ENCODE data around the gene NHS.
"Not testable (repeated sequence)": the region's sequence is repeated elsewhere in the genome, so short reads cannot be mapped to it uniquely, and the experiment has no call there.

NHS gene

DNA sequence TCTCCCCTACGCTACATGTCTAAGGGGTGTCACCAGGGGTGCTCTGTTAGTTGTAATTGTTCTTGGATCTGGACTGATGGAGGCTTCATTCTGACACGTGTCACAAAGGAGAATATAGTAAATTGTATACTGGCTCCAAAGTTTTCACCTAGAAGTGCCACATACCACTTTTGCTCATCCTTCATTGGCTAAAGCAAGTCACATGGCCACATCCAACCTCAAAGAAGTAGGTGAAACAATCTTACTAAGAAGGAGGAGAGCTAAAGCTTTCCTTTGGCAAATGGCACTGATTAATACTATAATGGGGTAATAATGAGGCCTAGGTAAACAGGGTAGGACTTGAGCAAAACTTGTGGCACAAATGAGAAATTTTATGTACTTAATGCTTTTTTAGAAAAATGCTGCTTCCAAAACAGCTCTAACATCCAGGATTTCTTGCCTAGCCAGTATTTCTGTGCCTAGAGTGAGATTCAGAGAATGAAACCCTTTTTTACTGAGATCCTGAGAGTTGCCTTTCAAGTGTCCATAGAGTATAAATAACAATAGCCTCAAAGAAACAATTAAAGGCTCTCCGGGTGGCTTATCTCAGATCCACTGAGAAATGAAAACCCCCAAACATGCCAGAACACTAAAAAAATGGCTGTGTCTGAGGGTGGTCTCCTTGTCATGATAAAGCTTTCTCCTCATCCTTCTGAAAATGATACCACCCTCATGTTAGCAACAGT is 34.7 kb downstream of the NHS start:
- DNase-seq = no peak

DNA sequence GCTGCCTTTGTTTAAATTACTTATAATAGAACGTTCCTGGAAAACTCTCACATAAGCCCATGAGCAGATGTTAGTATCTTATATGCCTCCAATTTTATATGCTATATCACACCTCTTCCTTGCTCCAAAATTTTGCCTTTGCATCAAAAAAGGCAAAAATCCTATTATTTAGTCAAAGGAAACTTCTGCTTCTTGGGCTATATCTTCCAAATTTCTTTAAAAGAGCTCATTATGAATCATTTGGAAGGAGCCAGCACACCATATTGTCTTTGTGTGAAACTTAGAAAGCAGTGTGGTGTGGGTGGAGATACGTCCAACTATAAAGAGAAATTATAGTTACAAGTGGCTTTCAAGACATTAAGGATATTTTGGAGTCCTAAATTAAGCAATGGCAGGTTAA is 35.7 kb downstream of the NHS start:
- no peak for DNase-seq

DNA sequence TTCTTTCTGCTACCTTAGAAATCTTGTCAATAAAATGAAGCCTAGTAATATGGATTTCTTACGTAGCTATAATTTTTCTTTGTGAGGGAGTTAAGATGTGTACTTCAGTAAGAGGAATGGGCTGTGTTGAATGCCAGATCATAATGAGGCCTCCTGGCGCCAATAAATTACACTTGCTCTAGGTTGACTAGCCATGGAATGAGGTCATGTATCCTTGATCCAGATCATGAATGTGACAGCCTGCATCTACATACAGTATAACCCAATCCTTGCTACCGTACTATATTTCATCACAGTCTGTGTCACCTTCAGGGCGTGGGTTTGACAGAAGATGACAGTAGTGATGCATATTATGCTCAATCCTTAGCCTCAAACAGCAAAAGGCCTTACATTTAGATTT is 36.2 kb downstream of the NHS start:
- DNase-seq = no peak

DNA sequence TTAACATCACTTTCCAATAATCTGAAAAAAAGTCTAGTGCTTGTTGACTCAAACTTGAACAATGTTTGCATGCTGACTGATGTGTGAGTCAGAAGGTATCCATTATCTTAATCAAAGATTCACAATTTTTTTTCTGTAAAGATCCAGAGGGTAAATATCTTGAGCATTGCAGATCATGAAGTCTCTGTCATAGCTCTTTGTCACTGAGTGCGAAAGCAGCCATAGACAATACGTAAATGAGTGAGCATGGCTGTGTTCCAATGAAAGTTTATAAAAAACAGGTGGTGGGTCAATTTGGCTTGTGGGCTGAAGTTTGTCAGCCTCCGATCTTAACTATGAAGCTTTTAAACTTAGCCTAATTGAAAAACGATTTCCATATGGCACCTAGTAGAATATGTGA is 37.7 kb downstream of the NHS start:
- DNase-seq = peak; percentile 5 to 23

DNA sequence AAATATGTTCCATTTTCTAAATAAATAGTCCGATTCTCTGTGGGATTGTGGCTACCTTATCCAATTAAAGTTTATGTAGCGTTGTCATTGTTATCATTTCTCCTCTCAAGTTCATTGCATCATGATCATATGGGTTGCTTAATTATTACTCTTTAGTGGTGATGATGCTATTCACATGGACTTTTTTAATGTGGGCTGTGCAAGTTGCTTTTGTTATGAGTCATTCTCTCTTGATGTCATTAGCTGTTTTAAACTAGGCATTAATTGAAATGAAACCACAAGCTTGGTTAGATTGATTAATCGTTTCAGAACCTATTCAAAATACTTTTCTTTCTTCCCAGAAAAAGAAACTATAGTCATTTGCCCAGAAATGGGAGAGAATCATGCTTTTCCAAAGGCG is 38.2 kb downstream of the NHS start:
- DNase-seq = peak in 1 of 2 experiments; percentile 19

DNA sequence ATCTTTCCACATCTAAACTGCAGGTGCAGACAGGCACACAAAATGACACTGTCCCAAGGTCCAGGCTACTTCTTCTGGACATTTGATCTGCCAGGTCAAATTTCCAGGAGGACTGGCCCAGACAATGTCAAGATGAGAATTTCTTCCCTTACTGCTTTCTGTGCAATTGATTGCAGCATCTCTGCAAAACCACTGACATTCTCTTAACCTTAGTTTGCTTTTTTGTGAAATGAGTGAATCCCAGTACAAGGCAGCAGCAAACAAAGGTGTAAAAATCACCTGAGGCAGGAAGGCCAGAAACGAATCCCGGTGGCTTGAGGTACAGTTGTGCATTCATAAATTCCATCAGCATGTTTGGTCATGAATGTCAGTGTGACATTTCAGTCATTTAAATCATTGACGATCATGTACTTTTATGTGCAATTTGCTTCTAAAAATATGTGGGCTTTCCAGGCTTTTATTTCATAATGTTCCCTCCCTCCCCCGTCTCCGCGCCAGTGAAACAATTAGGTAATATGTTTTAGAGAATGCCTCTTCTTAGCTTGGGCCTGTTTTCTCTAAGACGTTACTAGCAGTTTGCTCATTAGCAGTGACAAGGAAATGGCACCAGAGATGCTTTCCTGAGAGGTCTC is 39.1 kb downstream of the NHS start:
- DNase-seq = no peak

DNA sequence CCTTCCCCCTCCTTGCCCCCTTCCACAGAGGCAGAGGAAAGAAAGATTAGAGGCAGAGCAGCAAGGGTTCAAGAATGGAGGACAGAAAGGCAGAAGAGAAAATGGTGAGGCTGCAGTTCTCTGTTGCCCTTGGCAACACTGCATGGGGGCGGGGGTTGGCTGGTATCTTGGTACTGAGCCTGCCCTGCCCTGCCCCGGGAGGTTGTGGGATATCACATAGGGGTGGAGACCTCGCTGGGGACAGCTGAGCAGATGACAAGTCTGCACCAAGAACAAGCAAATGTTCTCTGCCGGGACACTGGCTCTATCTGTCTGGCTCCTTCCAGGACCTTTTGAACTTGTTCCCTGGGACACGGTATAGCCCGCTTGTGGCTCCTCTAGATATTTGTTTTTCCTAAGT is 39.8 kb downstream of the NHS start:
- no peak for DNase-seq

DNA sequence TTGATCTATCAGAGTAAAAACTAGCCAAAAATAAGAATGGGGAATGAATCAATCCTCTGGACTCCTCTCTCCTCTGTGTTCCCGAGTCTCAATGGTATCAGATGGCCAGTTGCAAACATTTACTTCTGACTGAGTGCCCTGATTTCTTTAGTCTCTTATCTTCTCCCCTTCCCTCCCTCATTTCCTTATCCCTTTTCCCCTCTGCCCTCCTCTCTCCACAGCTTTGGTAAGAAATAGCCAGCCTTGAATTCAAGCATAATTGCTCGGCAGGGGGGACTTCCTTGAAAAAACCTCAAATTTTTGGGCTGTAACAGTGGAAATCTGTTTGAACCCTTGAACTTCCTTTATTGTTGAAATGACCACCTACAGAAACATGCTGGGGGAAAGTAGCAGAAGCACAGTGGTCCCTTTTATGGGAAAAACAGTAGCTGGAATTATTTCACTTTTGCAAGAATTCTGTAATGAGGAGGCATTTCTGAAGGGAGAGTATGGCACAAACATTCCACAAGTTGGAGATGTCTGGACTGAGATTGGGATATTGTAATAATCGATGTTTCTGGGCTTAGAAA is 40.3 kb downstream of the NHS start:
- DNase-seq = no peak

DNA sequence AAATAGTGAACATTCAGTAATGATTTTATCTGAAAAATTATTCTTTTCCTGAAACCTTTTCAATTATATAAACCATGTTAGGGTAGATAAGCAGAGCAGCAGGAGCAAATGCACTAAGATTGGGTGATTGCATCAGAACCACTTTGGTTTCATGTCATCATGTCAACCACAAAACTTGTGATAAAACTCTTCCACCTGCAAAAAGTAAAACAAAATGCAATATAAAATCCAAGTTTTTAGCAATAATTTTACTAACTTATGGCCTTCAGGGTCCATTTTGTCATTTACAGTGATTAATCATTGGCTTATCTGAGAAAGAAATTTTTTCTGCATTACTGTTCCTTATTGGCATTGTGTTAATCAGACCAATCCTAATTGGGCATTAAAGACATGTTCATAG is 42.4 kb downstream of the NHS start:
- DNase-seq = no peak

DNA sequence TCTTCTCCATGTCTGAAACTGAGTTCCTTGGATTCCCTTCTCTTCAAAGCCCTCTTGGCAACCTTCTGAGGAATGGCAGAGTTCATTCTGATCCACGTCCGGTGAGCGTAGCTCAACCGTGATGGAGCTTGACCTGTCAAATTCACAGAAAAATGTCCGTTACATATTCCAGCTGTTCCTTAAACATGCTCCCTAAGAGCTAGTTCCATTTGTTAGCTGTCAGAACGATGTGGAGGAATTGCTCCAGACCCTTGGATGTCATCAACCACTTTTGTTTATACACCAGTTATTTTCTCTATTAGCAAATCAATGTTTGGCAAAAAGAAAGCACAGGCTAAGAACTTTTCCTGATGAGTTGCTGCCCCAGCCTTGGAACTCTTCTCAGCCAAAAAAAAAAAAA is 50.1 kb downstream of the NHS start:
- DNase-seq = no peak

DNA sequence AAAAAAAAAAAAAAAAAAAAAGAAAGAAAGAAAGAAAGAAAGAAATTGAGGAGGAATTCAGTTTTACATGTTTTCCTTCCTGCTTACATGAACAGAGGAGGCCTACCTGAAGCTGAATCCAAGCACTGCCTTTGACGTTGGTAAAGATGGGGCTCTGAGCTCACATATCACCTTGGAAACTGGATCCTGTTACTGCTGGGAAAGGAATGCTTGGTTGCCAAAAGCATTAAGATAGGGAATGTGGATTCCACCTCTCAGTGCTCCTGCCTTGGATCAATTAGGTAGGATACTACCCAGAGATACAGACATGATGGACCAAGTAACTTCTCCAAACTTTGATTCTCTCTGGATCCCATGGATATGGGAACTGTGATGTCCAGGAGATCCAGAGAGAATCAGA is 50.6 kb downstream of the NHS start:
- no peak for DNase-seq

DNA sequence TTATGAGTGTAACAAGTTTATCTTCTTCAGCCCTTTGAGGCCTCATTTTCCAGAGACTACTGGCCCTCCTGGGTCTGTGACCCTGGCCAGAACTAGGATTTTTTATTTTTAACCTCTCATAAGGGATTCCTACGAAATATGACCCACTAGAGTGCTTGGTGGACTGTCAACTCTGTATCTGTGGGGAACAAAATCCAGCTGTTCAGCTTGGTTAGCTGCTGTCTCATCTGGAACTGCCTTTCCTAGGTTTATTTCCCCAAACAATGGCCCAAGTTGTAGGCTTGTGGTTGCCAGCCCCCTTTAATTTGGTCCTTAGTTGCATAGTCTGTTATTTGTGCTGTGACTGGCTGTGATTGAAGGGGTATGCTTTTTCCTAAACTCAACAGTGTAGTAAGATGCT is 56.2 kb downstream of the NHS start:
- DNase-seq = no peak

DNA sequence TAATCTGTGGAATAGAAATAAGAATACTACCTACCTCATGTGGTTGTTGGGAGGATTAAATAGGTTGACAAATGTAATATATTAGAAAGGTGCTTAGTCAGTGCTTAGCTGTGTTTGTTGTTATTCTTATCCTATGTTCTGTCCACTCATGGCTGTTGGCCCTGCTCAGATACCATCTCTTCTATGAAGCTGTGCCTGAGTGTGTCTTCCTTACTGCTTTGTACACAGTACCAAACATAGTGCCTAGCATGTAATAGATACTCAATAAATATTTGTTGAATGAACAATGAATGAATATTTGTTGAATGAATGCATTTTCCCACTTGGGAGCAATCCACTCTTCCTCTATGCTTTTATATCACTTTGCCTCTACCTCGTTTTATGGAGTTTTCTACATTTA is 57.2 kb downstream of the NHS start:
- no peak for DNase-seq

DNA sequence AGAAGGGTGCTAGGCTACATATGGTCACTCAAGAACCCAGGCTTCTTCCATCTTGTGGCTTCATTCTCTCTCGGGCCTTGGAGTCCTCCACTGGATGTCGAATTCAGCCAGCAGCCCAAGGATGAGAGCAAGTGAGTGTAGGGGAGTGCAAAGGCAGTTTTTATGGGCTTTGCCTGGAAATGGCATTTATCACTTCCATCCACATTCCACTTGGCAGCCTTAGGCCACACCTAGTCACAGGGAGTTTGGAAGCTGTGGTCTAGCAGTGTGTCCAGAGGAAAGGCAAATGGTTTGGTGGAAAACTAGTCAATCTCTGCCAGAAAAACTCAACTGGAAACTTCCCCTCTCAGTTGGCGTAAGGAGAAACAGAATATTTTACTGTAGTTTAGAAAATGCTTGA is 59.0 kb downstream of the NHS start:
- no peak for DNase-seq

DNA sequence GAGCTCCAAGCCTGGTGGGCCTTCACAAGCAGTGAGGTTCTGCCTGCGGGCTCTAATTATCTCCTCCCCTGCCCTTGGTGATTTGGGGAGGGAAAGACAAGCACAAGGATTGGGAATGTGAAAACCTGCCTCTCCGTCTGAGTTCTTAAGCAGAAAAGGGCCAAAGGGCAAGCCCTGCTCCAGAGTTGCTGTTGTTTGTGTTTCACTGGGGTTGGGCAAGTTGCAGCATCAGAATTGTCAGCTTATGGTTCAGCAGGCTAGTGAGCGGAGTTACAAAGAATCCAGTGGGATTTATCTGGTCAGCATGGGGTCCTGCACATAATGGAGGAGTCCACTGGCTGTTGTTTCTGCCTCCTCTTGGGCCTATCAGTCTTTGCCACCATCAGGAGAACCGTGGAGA is 60.5 kb downstream of the NHS start:
- DNase-seq = no peak

DNA sequence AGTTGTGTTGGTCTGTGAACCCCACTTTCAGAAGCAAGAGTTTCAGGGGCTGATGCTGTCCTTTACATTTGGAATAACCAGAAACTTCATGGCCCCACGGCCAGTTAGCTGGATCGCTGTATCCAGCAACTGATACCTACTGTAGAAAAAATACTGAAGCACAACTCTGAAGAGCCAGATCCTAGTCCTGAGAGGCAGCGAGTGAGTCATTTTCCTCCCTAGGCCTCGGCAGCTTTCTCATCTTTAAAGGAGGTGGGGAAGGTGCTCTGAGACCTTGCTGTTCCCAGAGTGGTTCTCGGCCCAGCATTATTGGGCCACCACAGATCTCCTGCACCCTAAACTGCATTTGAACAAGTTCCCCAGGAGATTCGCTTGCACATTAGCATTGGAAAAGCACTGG is 63.2 kb downstream of the NHS start:
- DNase-seq = no peak

DNA sequence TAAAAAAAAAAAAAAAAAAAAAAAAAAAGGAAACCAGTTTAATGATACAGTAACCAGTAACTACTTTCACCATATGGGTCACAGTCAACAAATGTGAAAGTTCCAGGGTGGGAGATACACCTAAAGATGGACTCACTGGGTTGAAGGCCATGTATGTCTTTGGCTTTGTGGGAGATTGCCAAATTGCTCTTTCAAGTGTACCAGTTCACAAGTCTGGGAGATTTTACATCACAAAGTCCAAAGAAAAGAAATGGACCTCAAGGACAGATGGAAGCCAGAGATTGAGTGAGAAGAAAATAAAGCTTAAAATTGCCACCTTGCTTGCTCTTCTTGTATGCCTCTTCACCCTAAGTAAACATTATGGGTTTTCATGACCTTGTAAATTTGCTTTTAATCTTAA is 65.3 kb downstream of the NHS start:
- no peak for DNase-seq

DNA sequence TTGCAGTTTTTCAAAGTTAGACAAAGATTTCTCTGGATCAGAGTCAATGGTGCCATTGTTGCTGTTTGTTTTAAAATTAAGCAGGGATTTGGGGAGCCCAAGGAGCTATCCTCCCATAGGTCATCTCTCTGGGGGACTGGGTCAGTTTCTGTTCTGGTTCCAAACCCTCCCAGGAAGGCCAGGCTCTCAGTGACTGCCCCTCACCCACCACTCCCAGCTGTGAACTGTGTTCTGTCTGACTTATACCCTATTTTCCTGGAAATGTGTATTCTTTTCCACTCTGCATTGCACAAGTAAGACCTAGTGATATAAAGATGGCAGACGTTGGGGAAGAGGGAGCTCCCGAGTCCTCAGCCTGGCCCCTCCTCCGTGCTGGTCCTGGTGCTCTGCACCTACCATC is 65.8 kb downstream of the NHS start:
- DNase-seq = no peak

DNA sequence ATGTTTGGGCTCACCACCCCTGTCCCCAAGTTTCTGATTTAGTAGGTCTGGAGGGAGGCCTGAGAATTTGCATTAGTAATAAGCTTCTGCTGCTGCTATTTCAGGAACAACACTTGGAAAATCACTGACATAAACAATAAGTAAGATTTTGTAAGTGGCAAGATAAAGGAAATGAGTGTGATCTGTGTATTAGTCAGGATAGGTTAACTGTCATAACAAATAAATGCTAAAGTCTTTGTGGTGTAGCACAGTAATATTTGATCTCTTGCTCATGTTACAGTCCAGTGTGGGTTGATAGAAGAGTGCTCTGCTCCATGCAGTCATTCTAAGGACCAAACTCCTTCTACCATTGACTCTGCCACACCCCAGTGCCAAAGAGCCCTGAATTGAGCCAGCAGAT is 67.0 kb downstream of the NHS start:
- DNase-seq = peak in 1 of 2 experiments; percentile 20

DNA sequence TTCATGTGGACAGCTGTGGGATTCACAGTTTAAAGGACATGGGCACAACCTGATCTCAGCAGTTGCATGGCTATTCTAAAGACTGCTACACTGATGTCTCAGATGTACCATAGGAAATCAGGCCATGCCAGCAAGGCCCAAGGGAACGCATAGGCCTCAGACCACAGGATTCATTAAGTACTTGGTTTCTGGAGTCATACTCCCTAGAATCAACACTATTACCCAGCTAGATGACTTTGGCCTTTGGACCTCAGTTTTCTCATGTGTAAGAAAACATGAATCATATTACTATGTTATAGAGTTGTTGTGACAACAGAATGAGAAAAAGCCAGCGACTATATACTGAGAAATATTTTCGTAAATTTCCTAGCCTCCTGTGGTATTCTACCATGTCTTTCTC is 67.9 kb downstream of the NHS start:
- DNase-seq = no peak

DNA sequence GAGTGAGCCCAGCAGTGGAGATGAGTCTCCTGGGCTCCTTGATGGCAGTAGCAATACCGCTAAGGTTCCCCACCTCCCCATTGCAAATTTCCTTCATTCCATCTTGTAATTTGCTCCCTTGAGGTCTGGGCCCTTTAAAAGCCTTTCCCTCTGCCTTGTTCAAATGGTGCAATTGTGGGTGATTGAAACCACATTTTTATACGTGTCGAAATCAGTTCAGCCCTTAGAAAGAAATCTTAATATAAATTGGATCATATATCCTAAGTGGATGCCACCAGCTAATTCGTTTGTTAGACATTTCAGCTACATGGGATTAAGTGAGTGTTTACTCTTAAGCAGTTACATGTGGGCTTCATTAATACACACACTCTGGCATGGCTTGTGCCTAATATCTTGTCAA is 68.6 kb downstream of the NHS start:
- DNase-seq = no peak

DNA sequence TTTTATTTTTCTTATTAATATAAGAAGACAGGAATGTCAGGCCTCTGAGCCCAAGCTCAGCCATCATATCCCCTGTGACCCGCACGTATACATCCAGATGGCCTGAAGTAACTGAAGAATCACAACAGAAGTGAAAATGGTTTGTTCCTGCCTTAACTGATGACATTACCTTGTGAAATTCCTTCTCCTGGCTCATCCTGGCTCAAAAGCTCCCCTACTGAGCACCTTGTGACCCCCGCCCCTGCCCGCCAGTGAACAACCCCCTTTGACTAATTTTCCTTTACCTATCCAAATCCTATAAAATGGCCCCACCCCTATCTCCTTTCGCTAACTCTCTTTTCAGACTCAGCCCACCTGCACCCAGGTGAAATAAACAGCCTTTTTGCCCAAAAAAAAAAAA is 71.3 kb downstream of the NHS start:
- not testable (repeated sequence) for DNase-seq

DNA sequence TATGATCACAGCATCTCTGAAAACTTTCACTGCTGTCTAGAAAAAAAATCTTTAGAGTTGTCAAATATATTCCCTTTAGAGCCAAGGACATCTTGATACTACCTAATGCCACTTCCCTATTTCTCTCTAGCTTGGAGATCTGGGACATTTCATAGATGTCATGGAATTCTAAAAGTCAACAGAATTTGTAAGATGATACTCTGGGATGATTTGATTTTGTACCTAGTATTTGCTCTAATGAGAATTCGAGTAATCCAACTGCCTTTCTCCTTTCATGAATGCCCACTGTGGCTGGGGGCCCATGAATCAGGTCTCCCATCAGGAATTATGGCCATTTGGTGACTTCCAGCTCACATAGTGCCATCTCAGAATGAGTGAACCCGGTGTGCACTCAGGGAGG is 73.2 kb downstream of the NHS start:
- DNase-seq = no peak

DNA sequence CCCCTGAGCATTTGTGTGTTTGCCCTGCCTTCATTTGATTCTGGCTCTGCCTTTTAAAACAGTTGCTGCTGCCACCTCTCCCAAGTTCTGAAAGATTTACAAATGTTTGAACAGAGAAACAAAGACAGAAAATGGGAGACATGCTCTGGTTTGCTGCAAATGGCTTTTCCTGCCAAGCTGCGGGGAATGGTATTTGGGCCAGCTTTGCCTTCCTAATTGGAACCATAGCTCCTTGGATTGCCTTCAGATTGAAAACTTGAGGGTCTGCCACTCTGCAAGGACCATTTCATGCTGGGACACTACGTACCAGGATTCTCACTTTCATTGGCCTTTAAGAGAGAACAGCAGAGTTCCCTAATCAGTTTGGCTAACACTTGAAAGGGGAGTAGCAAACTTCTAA is 74.9 kb downstream of the NHS start:
- DNase-seq = no peak

DNA sequence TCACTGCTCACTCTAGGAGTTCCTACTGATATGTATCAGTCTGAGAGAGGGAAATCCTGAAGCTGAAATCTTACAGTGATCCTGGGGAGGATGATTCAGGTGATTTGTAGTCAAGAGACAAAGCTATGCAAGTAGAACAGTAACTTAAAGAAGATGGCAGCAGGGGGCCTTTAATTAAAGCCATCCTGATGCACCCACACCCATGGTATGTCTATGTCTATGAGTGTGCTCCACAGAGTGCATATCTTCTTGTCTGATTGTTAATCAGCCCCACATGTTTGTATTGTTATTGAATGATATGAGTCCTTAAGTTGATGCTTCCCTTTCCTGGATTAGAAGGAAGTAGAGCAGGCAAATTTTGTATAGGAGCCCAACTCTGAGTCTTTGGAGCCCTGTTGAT is 78.8 kb downstream of the NHS start:
- no peak for DNase-seq
